MM.1S (cell line): ENCODE results near the gene NCOA1.

Experiments
- DNase-seq: peaks from one replicate; pipeline ENCODE4 v3.0.0-alpha.2; 2015
- H2AFZ ChIP-seq: fragments of 300-600 bp; sonication (generic); 2 replicates; pipeline ENCODE4 v1.6.0; 2016; ENCODE audit warnings: antibody characterized with exemption, low read length
- H3F3A ChIP-seq: fragments of 300-600 bp; sonication (generic); 2 replicates; pipeline ENCODE4 v1.6.1; 2016; ENCODE audit warnings: mild to moderate bottlenecking, antibody characterized with exemption, low read length, moderate library complexity, mixed read lengths; ENCODE audit not compliant: insufficient read depth
- H3K27ac ChIP-seq: fragments of 300-600 bp; sonication (generic); 2 replicates; pipeline ENCODE4 v1.5.1; 2016; ENCODE audit warnings: mild to moderate bottlenecking, low read length
- H3K27me3 ChIP-seq: fragments of 300-600 bp; sonication (generic); replicated peaks from 2 replicates; pipeline ENCODE4 v1.6.0; 2016; ENCODE audit warnings: low read length; ENCODE audit not compliant: insufficient read depth
- H3K36me3 ChIP-seq: fragments of 300-600 bp; sonication (generic); replicated peaks from 2 replicates; pipeline ENCODE4 v1.6.1; 2016; ENCODE audit warnings: mild to moderate bottlenecking, low read length, mixed read lengths; ENCODE audit not compliant: insufficient read depth
- H3K4me1 ChIP-seq: fragments of 300-600 bp; sonication (generic); 2 replicates; pipeline ENCODE4 v1.6.1; 2016; ENCODE audit warnings: low read length, mixed read lengths
- H3K4me2 ChIP-seq: fragments of 300-600 bp; sonication (generic); 2 replicates; pipeline ENCODE4 v1.6.0; 2016; ENCODE audit warnings: low read depth, low read length
- H3K4me3 ChIP-seq: fragments of 300-600 bp; sonication (generic); 2 replicates; pipeline ENCODE4 v1.5.1; 2016; ENCODE audit warnings: low read length, mixed read lengths
- H3K79me2 ChIP-seq: fragments of 300-600 bp; sonication (generic); 2 replicates; pipeline ENCODE4 v1.6.1; 2016; ENCODE audit warnings: mixed run types, low read length, mixed read lengths
- H3K9ac ChIP-seq: fragments of 300-600 bp; sonication (generic); 2 replicates; pipeline ENCODE4 v1.6.1; 2016; ENCODE audit warnings: low read length, mixed read lengths
- H3K9me2 ChIP-seq: fragments of 300-600 bp; sonication (generic); replicated peaks from 2 replicates; pipeline ENCODE4 v1.6.1; 2016; ENCODE audit warnings: mild to moderate bottlenecking, low read length, mixed read lengths; ENCODE audit not compliant: insufficient read depth
- H3K9me3 ChIP-seq: fragments of 300-600 bp; sonication (generic); replicated peaks from 2 replicates; pipeline ENCODE4 v1.6.1; 2016; ENCODE audit warnings: mild to moderate bottlenecking, low read length, mixed read lengths; ENCODE audit not compliant: insufficient read depth
- H4K20me1 ChIP-seq: fragments of 300-600 bp; sonication (generic); 2 replicates; pipeline ENCODE4 v1.6.1; 2016; ENCODE audit warnings: mild to moderate bottlenecking, low read length, moderate library complexity, mixed read lengths; ENCODE audit not compliant: insufficient read depth
- CTCF ChIP-seq: fragments of 300-600 bp; sonication (generic); IDR thresholded peaks from 2 replicates; pipeline ENCODE4 v1.5.1; 2016; ENCODE audit warnings: antibody characterized with exemption, low read length, mixed read lengths
- EZH2 ChIP-seq: fragments of 300-600 bp; sonication (generic); optimal IDR thresholded peaks from 2 replicates; pipeline ENCODE3; 2017; ENCODE audit warnings: low read depth, mild to moderate bottlenecking, antibody characterized with exemption, low read length, mixed read lengths
- EZH2phosphoT487 ChIP-seq: fragments of 300-600 bp; sonication (generic); IDR thresholded peaks from 2 replicates; pipeline ENCODE4 v1.6.1; 2018; ENCODE audit warnings: antibody characterized with exemption, low read length

NCOA1 gene

GRCh38 chr2:24779116-24779515 is 288.1 kb downstream of the NCOA1 start:
- Histone ChIP-seq H3K27ac (no peak overlapping the region), H3K9me2 (no peaks in the 10 kb centered on the region), H3K79me2 (no peaks in the 10 kb centered on the region), H3K27me3 (no peaks in the 10 kb centered on the region), H3K36me3 (no peaks in the 10 kb centered on the region), H3K9ac (no peak overlapping the region), H3K4me2 (no peak overlapping the region), H3F3A (no peaks in the 10 kb centered on the region), H3K9me3 (no peaks in the 10 kb centered on the region), H2AFZ (no peak overlapping the region), H3K4me3 (no peak overlapping the region), H3K4me1 (no peaks in the 10 kb centered on the region), H4K20me1 (no peaks in the 10 kb centered on the region)
- TF ChIP-seq EZH2phosphoT487 (no peak), EZH2 (no peak), CTCF (no peak)
- DNase-seq = no peak

- TF ChIP-seq CTCF = no peak
- no peak for TF ChIP-seq EZH2
- TF ChIP-seq EZH2phosphoT487 = no peak
Observed at GRCh38 chr2:24783641-24784040, 292.6 kb downstream of the NCOA1 start.

GRCh38 chr2:24785671-24786321 is 294.7 kb downstream of the NCOA1 start:
- H3F3A ChIP-seq = no peaks in the 10 kb centered on the region
- no peaks in the 10 kb centered on the region for H3K79me2 ChIP-seq
- no peaks in the 10 kb centered on the region for H4K20me1 ChIP-seq
- H2AFZ ChIP-seq = no peak overlapping the region
- no peaks in the 10 kb centered on the region for H3K9me2 ChIP-seq
- H3K4me3 ChIP-seq = no peak overlapping the region
- no peaks in the 10 kb centered on the region for H3K4me1 ChIP-seq
- DNase-seq = no peak
- no peak overlapping the region for H3K9ac ChIP-seq
- no peaks in the 10 kb centered on the region for H3K36me3 ChIP-seq
- no peaks in the 10 kb centered on the region for H3K9me3 ChIP-seq
- H3K4me2 ChIP-seq = no peak overlapping the region
- H3K27me3 ChIP-seq = no peaks in the 10 kb centered on the region
- H3K27ac ChIP-seq = no peak overlapping the region
- no peak for TF ChIP-seq CTCF
- no peak for TF ChIP-seq EZH2phosphoT487
- TF ChIP-seq EZH2 = no peak

More at GRCh38 chr2:24783641-24784040, 292.6 kb downstream of the NCOA1 start:
- DNase-seq = no peak
- Histone ChIP-seq H3F3A (no peaks in the 10 kb centered on the region), H3K27ac (no peak overlapping the region), H3K9me3 (no peaks in the 10 kb centered on the region), H3K36me3 (no peaks in the 10 kb centered on the region), H3K4me1 (no peaks in the 10 kb centered on the region), H4K20me1 (no peaks in the 10 kb centered on the region), H3K27me3 (no peaks in the 10 kb centered on the region), H3K4me2 (no peak overlapping the region), H3K9me2 (no peaks in the 10 kb centered on the region), H3K4me3 (no peak overlapping the region), H2AFZ (no peak overlapping the region), H3K9ac (no peak overlapping the region), H3K79me2 (no peaks in the 10 kb centered on the region)
